RPMI8226 (cell line): ENCODE results near the gene DNAAF1.
"Not testable (repeated sequence)": the region's sequence is repeated elsewhere in the genome, so short reads cannot be mapped to it uniquely, and the experiment has no call there.

Source experiments
- DNase-seq: peaks from one replicate; pipeline ENCODE4 v3.0.0-alpha.2; 2015

Gene DNAAF1

GRCh38 chr16:84186685-84187437 is 41.8 kb downstream of the DNAAF1 start, which contains the start of gene TAF1C:
TSS of gene TAF1C (minus strand) at chr16:84187057. CDS start at chr16:84184988, 2,069 bp downstream.
- peak; percentile 92 for DNase-seq

DNA sequence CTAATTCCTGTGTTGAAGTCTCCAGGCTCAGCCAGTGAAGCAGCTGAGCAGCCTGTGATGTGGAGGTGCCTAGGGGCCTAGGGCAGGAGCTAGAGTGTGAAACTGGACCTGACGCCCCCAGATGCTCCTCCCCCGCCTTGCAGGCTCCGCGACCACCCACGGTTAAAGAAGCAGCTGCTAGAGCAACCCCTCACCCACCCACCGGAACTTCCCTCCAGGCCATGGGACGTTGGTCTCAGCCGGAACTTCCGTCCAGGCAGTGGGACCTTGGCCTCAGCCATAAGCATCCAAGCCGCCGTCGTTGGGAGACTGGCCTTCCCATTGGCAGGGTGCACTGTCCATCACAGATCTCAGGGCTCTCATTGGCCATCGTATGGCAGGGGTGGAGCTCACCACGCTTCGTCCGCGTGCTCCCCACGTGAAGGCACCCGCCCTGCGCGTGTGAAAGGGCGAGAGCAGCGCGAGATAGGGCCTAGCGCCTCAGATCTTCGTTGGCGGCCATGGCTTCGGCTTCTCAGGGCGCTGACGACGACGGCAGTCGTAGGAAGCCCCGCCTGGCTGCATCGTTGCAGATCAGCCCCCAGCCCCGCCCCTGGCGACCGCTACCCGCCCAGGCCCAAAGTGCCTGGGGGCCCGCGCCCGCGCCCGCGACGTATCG is 45.8 kb downstream of the DNAAF1 start, which contains the start of gene ADAD2:
Gene ADAD2, plus strand, starts transcription at position 427 of the 658 bp plus-strand sequence. Its CDS starts 74 bp downstream, at position 501.
- no peak for DNase-seq

DNA sequence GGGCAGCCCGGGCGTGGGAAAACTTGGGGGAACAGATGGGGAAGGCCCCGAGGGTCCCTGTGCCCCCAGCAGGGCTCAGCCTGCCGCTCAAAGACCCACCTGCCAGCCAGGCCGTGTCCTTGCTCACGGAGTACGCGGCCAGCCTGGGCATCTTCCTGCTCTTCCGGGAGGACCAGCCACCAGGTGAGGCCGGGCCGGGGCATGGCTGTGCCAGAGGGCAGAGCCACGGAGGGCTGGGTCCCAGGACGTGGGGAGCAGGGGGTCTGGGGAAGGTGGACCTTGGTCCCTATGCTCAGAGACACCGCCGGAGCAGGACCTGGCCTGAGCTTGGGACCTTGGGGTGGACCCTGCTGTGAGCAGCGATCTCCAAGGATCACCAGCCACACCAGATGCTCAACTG is 46.4 kb downstream of the DNAAF1 start:
- DNase-seq, result no peak

DNA sequence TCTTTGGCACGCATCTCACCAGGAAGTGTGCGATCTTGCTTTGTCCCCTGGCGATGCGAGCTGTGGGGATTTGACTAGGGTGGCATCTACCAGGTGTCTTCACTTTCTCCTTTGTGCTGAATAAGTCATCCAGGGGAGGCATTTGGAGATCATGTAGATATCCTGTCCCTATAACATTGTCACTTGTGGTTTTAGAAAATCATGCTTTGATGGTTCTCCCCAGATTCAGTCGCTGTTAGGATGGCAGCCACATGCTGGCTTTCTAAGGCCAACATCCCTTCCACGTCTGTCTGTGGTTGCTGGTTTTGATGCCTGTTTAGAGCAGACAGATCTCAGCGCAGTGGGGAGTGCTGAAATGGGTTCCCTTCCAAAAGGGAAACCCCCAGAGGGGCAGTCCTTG is 48.4 kb downstream of the DNAAF1 start:
- no peak for DNase-seq

DNA sequence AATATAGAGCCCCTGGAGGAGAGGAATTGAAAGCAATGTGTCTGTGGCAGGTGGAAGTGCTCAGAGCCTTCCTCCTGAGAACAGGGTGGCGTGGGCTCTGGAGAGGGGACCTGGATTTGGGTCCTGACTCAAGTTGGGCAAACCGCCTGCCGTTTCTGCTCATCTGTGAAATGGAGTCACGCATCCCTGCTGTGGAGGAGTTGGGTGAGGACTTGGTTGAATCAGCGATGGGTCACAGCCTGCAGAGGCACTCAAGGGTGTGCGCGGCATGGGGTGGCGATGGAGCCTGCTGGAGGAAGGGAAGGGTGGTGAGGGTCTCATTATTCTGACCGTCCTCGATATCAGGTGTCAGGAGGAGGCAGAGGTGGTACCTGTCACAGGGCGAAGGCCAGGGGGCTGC is 48.9 kb downstream of the DNAAF1 start:
- no peak for DNase-seq

DNA sequence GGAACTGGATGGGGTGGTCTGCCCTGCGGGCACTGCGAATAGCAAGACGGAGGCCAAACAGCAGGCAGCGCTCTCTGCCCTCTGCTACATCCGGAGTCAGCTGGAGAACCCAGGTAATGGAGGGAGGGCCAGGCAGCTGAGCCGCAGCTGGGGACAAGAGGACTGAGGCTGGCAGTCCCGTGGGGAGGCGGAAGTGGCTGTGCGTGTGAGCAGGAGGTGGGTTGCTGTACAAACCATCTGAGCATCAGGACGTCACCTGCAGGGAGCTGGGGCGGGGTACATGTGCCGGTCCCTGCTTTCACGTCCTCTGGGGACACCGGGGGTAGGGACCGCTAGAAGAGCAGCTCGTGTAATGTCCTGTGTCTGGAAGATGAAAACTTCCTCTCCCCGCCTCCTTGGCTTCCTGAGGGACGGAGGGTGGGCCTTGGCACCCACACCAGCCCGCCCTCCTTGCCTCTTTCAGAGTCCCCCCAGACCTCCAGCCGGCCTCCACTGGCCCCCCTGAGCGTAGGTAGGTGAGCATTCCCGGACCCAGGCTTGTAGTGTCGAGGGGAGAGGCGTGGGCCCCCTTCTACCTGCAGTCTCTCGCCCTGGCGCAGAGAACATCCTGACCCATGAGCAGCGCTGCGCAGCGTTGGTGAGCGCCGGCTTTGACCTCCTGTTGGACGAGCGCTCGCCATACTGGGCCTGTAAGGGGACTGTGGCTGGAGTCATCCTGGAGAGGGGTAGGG is 49.5 kb downstream of the DNAAF1 start:
- DNase-seq, result peak; percentile 51

GRCh38 chr16:84195201-84196093 is 50.3 kb downstream of the DNAAF1 start:
- DNase-seq, result no peak

GRCh38 chr16:84196101-84196500 is 51.0 kb downstream of the DNAAF1 start:
- no peak for DNase-seq

- DNase-seq, result no peak
These were observed 51.8 kb downstream of the DNAAF1 start for GRCh38 chr16:84196727-84197394.

GRCh38 chr16:84197466-84198128 is 52.5 kb downstream of the DNAAF1 start:
- no peak for DNase-seq

DNA sequence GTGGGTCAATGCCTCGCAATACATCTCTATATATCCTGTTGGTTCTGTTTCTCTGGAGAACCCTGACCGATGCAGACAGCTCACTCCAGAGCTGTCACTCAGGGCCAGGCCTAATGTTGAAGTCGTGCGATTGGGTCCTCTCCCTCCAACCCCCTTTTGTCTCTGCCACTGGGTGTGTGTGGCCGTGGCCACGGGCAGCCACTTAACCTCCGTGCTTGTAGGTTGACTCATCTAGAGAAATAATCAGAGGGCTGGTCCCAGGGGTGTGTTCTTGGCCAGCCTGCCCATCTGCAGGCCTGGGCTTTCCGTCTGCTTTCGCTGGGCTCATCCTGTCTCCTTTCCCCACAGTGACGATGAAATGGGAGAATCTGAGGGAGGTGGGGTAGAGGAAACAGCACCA is 53.3 kb downstream of the DNAAF1 start:
- DNase-seq, result no peak

DNA sequence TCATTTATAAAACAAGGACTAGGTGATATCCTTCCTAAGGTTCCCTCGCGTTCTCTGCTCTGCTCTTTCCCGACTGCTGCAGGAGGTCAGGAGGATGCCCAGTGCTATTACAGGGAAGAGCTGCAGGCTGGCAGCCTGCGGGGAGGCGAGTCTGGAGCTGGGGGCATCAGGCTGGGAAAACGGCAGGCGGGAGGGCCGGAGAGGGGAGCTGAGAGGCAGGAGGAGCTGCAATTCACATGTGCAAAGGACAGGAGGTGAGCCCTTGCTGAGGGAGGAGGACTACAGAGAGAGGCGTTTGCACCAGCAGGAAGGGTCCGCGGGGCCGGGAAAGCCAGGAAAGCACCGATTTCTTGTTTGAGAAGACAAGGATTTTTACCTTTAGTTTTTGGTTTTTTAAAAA is 54.0 kb downstream of the DNAAF1 start:
- DNase-seq, result no peak

- no peak for DNase-seq
These were observed 54.8 kb downstream of the DNAAF1 start for GRCh38 chr16:84199861-84200260.

- not testable (repeated sequence) for DNase-seq
These were observed 59.4 kb downstream of the DNAAF1 start for GRCh38 chr16:84204551-84204950.

DNA sequence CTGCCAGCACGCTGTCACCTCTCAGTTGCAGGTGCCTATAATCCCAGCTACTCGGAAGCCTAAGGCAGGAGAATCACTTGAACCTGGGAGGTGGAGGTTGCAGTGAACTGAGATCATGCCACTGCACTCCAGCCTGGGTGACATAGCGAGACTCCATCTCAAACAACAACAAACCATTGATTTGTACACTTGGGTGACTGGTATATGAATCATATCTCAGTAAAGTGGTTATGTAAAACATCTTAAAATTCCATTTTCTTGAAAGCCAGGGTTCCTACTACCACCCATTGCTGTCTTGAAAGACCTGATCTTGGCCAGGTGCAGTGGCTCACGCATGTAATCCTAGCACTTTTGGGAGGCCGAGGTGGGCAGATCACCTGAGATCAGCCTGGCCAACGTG is 60.0 kb downstream of the DNAAF1 start:
- not testable (repeated sequence) for DNase-seq

DNA sequence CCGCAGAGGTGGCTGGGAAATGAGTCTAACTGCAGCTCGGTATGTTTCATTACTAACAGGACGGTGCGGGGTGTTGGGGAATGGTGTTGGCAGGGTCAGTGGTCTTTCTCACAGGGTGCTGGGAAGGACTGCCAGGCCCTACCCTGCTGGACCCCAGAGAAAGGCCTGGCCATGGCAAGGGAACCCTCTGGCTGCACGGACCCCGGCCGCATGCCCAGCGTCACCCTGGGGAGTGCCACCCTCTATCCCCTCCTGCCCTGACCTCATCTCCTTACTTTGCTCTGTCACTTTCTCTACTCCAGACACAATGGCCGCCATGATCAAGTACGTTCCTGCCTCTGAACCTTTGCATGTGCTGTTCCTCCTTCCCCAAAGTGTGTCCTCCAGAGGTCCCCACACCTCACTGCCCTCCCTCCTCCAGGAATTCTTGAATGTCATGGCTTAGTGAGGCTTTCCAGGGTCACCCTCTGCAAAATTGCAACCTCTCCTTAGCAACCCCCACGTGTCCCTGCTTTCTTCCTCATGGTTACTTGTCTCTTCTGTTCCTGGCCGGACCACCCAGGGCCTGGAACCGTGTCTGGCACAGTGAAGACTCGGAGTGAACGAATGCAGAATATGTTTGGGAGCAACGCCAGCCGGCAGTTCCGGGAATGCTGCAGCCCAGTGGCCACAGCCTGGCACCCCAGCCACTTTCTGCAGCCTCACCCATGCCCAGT is 61.0 kb downstream of the DNAAF1 start:
- DNase-seq, result no peak

- no peak for DNase-seq
These were observed 62.1 kb downstream of the DNAAF1 start for GRCh38 chr16:84207251-84207650.

DNA sequence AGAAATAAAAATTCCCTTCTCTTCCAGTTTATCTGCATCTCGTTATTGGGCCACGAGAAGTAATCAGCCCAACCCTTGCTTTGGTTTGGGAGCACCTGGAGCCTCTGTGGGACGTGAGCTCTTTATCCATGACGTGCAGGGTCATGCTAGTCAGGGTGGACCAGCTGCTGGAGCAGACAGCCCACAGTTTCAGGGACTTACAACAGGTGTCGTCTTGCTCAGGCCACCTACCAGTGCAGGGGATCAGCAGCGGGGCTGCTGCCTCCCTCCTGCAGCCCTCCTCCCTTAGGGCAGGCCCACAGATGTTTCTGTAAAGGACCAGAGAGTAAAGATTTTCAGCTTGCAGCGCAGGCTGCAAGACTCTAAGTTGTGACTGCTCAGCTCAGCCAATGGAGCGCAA is 62.8 kb downstream of the DNAAF1 start:
- DNase-seq, result no peak

DNA sequence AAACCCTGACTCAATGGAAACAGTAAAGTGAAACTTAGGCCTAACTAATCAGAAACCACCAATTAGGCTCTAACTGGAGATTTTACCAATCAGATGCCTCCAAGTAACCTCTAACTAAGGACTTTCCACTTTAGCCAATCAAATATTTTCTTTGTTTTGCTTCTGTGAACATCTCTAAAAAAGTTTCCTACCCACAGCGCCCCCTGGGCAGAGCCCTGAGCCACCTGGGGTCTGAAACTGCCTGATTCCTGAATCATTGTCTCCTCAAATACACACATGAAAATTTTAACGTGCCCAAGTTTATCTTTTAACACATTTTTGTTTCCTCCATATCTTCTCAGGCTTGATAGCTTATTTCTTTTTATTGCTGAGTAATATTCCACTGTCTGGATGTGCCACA is 64.9 kb downstream of the DNAAF1 start:
- no peak for DNase-seq

DNA sequence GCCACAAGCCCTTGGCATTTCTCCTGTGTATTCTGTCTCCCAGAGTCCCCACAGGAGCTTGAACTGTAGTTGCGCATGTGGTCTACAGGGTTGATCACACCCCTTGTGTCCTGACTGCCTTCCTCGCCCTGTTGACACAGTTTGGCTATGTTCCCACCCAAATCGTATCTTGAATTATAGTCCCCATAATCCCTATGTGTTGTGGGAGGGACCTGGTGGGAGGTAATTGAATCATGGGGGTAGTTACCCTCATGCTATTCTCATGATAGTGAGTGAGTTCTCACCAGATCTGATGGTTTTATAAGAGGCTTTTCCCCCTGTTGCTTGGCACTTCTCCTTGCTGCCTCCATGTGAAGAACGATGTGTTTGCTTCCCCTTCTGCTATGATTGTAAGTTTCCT is 67.0 kb downstream of the DNAAF1 start:
- no peak for DNase-seq

GRCh38 chr16:84212631-84213030 is 67.5 kb downstream of the DNAAF1 start:
- DNase-seq, result no peak
